ENCODE data around the gene PHACTR1. TPM values are rescaled to one million over a fixed set of nuclear protein-coding genes. Genes with fewer than 3 reads are reported as not detected.

PHACTR1 gene
- total and polyA plus RNA-seq, 2 experiments from 2014 or later: 11.2 to 33.9 TPM

- Histone ChIP-seq H3K27me3 (no peaks in the 10 kb centered on the region), H3K27ac (no peak overlapping the region), H3K36me3 (no peaks in the 10 kb centered on the region), H3K4me3 (no peak overlapping the region), H3K9me3 (ENCODE audit: low read depth) (no peaks in the 10 kb centered on the region), H3K4me1 (ENCODE audit: low read depth) (no peaks in the 10 kb centered on the region)
- TF ChIP-seq CTCF (IDR thresholded peaks at IDR 0.05; ENCODE audit: low read depth, low read length): no peak
- no peak for DNase-seq (ENCODE audit: low read depth in 1 of 2, low spot score in 1 of 2)
These were observed 488.5 kb downstream of the PHACTR1 start for GRCh38 chr6:13205106-13205505.

DNA sequence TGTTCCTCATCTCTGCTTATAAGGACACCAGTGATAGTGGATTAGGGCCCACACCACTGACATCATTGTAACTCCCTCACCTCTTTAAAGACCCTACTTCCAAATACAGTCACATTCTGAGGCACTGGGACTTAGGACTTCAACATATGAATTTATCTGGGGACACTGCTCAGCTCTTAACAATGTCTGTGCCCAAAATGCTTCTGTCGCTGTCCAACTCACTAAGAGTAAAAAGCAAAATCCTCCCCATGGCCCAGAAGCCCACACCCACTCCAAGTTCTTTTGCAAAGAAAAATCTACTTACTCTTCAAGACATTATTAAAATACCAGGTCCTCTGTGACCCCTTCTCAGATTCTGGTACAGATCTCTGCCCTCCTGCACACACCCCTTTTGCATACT lies 495.5 kb downstream of the PHACTR1 start:
- no peak overlapping the region for H3K27ac ChIP-seq
- TF ChIP-seq CTCF (IDR thresholded peaks at IDR 0.05; ENCODE audit: low read depth, low read length): no peak
- no peak overlapping the region for H3K4me3 ChIP-seq
- H3K27me3 ChIP-seq: no peaks in the 10 kb centered on the region
- H3K36me3 ChIP-seq: no peaks in the 10 kb centered on the region
- DNase-seq (ENCODE audit: low read depth in 1 of 2, low spot score in 1 of 2): no peak
- H3K4me1 ChIP-seq (ENCODE audit: low read depth): peaks cover 6% of the 10 kb centered on the region
- no peaks in the 10 kb centered on the region for H3K9me3 ChIP-seq (ENCODE audit: low read depth)

- Histone ChIP-seq H3K4me1 (ENCODE audit: low read depth) (peaks cover 10% of the 10 kb centered on the region), H3K27ac (no peak overlapping the region), H3K36me3 (no peaks in the 10 kb centered on the region), H3K27me3 (no peaks in the 10 kb centered on the region), H3K4me3 (no peak overlapping the region), H3K9me3 (ENCODE audit: low read depth) (no peaks in the 10 kb centered on the region)
- TF ChIP-seq CTCF (IDR thresholded peaks at IDR 0.05; ENCODE audit: low read depth, low read length): no peak
- DNase-seq (ENCODE audit: low read depth in 1 of 2, low spot score in 1 of 2): no peak
These were observed 496.0 kb downstream of the PHACTR1 start for GRCh38 chr6:13212538-13212937.

GRCh38 chr6:13215390-13215789 lies 498.8 kb downstream of the PHACTR1 start:
- Histone ChIP-seq H3K4me1 (ENCODE audit: low read depth) (peaks cover 18% of the 10 kb centered on the region), H3K9me3 (ENCODE audit: low read depth) (no peaks in the 10 kb centered on the region), H3K27ac (no peak overlapping the region), H3K4me3 (no peak overlapping the region), H3K27me3 (no peaks in the 10 kb centered on the region), H3K36me3 (no peaks in the 10 kb centered on the region)
- TF ChIP-seq CTCF (IDR thresholded peaks at IDR 0.05; ENCODE audit: low read depth, low read length): no peak
- DNase-seq (ENCODE audit: low read depth in 1 of 2, low spot score in 1 of 2): no peak

GRCh38 chr6:13216236-13217014 lies 499.9 kb downstream of the PHACTR1 start:
- no peak overlapping the region for H3K4me3 ChIP-seq
- H3K9me3 ChIP-seq (ENCODE audit: low read depth): no peaks in the 10 kb centered on the region

More at GRCh38 chr6:13216236-13217014, 499.9 kb downstream of the PHACTR1 start:
- DNase-seq (ENCODE audit: low read depth in 1 of 2, low spot score in 1 of 2): no peak
- no peak overlapping the region for H3K27ac ChIP-seq
- peaks cover 18% of the 10 kb centered on the region for H3K4me1 ChIP-seq (ENCODE audit: low read depth)
- TF ChIP-seq CTCF (IDR thresholded peaks at IDR 0.05; ENCODE audit: low read depth, low read length): no peak
- H3K27me3 ChIP-seq: no peaks in the 10 kb centered on the region
- no peaks in the 10 kb centered on the region for H3K36me3 ChIP-seq
